Measurements from ENCODE around the gene CMTM1. TPM values are rescaled to one million over a fixed set of nuclear protein-coding genes. Genes with fewer than 3 reads are reported as not detected.

Gene CMTM1
- total RNA-seq, 1 donor from 2014 or later: 1.0 TPM

GRCh38 chr16:66568355-66568754 is 2.1 kb downstream of the CMTM1 start:
- no peak overlapping the region for H3K4me3 ChIP-seq
- no peak for TF ChIP-seq CTCF (IDR thresholded peaks at IDR 0.05; ENCODE audit: borderline replicate concordance)
- H3K27ac ChIP-seq (replicated peaks): no peak overlapping the region
- H3K4me1 ChIP-seq: peaks cover 4% of the 10 kb centered on the region
- peaks cover 18% of the 10 kb centered on the region for H3K36me3 ChIP-seq
- intact Hi-C loops (cut with micrococcal nuclease): no loop called here
- no peaks in the 10 kb centered on the region for H3K27me3 ChIP-seq (ENCODE audit: low read depth)
- DNase-seq: no peak
- H3K9me3 ChIP-seq (replicated peaks): no peaks in the 10 kb centered on the region

- H3K36me3 ChIP-seq: peaks cover 14% of the 10 kb centered on the region
- H3K4me3 ChIP-seq: no peak overlapping the region
- no peaks in the 10 kb centered on the region for H3K27me3 ChIP-seq (ENCODE audit: low read depth)
- TF ChIP-seq CTCF (IDR thresholded peaks at IDR 0.05; ENCODE audit: borderline replicate concordance): no peak
- intact Hi-C loops (cut with micrococcal nuclease): no loop called here
- no peak overlapping the region for H3K27ac ChIP-seq (replicated peaks)
- H3K9me3 ChIP-seq (replicated peaks): no peaks in the 10 kb centered on the region
- H3K4me1 ChIP-seq: peaks cover 4% of the 10 kb centered on the region
- no peak for DNase-seq
Measured at GRCh38 chr16:66569131-66569530, 2.9 kb downstream of the CMTM1 start.

- no peaks in the 10 kb centered on the region for H3K9me3 ChIP-seq (replicated peaks)
- H3K27ac ChIP-seq (replicated peaks): no peak overlapping the region
- TF ChIP-seq CTCF (IDR thresholded peaks at IDR 0.05; ENCODE audit: borderline replicate concordance): no peak
- H3K36me3 ChIP-seq: peaks cover 14% of the 10 kb centered on the region
- no peaks in the 10 kb centered on the region for H3K27me3 ChIP-seq (ENCODE audit: low read depth)
- H3K4me3 ChIP-seq: no peak overlapping the region
- DNase-seq: no peak
- intact Hi-C loops (cut with micrococcal nuclease): no loop called here
- H3K4me1 ChIP-seq: peaks cover 4% of the 10 kb centered on the region
Measured at GRCh38 chr16:66569827-66570405, 3.7 kb downstream of the CMTM1 start.

GRCh38 chr16:66572356-66572755 is 6.1 kb downstream of the CMTM1 start:
- Histone ChIP-seq H3K27ac (replicated peaks) (no peak overlapping the region), H3K9me3 (replicated peaks) (no peaks in the 10 kb centered on the region), H3K4me1 (peaks cover 16% of the 10 kb centered on the region), H3K27me3 (ENCODE audit: low read depth) (peaks cover 7% of the 10 kb centered on the region), H3K36me3 (peaks cover under 1% of the 10 kb centered on the region), H3K4me3 (no peak overlapping the region)
- intact Hi-C loops (cut with micrococcal nuclease): no loop called here
- DNase-seq: no peak
- no peak for TF ChIP-seq CTCF (IDR thresholded peaks at IDR 0.05; ENCODE audit: borderline replicate concordance)

GRCh38 chr16:66574081-66574480 is 7.8 kb downstream of the CMTM1 start:
- Histone ChIP-seq H3K27ac (replicated peaks) (no peak overlapping the region), H3K27me3 (ENCODE audit: low read depth) (peaks cover 24% of the 10 kb centered on the region), H3K9me3 (replicated peaks) (no peaks in the 10 kb centered on the region), H3K4me3 (no peak overlapping the region), H3K36me3 (no peaks in the 10 kb centered on the region), H3K4me1 (peaks cover 28% of the 10 kb centered on the region)
- intact Hi-C loops (cut with micrococcal nuclease): no loop called here
- TF ChIP-seq CTCF (IDR thresholded peaks at IDR 0.05; ENCODE audit: borderline replicate concordance): no peak
- DNase-seq: no peak
